Activated CD4-positive, alpha-beta T cell treated with anti-CD3 and anti-CD28 coated beads, Interleukin-2, amount 50 U/mL, for 24 hours (primary cell): Measurements from ENCODE around the gene MS4A2.
"Not testable (repeated sequence)": the region's sequence is repeated elsewhere in the genome, so short reads cannot be mapped to it uniquely, and the experiment has no call there.

Experiments
- DNase-seq, 2 donors: peaks; one replicate each; pipeline ENCODE4 v3.0.0-alpha.2; 2020; ENCODE audit warnings: low read depth in 1 of 2, low spot score in 1 of 2

Gene MS4A2

DNA sequence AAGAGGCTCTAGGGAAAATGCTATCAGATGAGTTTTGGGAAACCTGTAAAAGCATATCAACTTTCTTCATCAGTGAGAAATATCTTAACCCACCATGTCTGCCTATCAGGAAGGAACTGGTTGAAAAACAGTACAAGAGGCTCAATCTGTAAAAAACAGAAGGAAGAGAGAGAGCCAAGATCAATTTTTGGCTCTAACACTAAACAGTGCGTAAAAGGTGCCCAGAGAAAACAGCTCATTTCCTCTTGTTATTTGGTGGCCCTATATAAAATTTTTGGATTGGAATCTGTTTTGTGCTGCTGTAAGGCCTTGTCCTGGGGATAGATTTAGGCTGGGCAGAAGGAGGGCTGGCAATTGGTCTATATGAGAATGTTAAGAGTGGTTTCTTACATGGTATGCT, 12.1 kb downstream of the MS4A2 start:
- no peak for DNase-seq

- not testable (repeated sequence) for DNase-seq
Observed at GRCh38 chr11:60101368-60101767, 12.9 kb downstream of the MS4A2 start.

- not testable (repeated sequence) for DNase-seq
Observed at GRCh38 chr11:60104471-60105115, 16.1 kb downstream of the MS4A2 start.

DNA sequence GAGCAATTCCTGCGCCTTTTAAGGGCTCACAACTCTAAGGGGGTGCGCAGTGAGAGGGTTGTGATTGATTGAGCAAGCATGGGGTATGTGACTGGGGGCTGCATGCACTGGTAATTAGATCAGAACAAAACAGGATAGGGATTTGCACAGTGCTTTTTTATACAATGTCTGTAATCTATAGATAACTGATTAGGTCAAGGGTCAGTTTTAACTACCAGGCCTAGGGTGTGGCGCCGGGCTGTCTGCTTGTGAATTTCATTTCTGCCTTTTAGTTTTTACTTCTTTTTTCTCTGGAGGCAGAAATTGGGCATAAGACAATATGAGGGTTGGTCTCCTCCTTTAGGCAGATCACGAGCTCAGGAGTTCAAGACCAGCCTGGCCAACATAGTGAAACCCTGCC, 20.2 kb downstream of the MS4A2 start:
- not testable (repeated sequence) for DNase-seq

GRCh38 chr11:60111793-60112192, 23.3 kb downstream of the MS4A2 start:
- no peak for DNase-seq

GRCh38 chr11:60116996-60117790, 28.7 kb downstream of the MS4A2 start:
- no peak for DNase-seq

DNA sequence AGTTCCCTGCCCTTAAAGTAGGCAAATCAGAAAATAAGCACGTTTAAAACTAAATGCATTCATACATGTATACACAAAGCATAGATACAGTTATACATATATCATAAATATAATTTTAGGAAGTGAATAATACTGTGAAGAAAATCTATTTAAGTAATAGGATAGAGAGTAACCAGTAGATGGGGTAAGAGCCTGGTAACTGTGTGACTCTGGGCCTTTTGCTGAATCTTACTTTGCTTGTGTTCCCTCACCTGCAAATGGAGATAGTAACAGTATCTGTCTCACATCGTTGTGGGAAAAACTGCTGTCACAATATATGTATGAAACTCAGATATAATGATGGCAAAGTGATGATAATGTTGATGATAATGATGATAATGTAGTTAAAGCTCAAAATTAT, 29.9 kb downstream of the MS4A2 start:
- no peak for DNase-seq

- DNase-seq, result no peak
Observed at GRCh38 chr11:60119710-60120109, 31.2 kb downstream of the MS4A2 start.

- no peak for DNase-seq
Observed at GRCh38 chr11:60121264-60121663, 32.8 kb downstream of the MS4A2 start.

DNA sequence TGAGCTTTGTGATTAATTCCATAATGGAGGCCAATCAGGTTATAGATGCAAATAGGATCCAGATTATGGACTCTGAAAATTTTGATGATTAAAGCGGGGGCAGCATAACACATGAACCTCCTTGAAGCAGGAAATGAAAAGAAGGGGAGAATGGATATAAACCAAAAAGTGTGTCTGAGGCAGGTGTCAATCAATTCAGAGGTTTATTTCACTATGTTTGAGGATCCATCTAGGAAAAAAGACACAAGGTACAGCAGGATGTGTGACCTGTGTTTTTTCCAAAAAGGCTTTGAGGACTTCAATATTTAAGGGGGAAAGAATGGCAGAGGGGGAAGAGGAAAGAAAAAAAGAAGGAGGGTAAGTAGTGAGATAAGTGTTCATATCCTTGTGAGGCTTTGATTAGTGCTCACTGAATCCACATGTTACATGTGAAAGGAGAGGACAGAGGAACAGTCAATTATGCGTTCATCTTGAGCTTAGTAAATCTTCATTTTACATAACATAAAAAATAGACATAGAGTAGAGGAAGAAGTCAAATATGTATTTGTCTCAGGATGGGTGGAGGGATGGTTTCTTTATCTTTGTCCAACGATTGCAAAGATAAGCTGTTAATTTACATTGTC, 34.1 kb downstream of the MS4A2 start:
- DNase-seq, result no peak

- DNase-seq, result no peak
Observed at GRCh38 chr11:60124802-60125432, 36.5 kb downstream of the MS4A2 start.

- DNase-seq, result no peak
Observed at GRCh38 chr11:60125956-60126585, 37.6 kb downstream of the MS4A2 start.

DNA sequence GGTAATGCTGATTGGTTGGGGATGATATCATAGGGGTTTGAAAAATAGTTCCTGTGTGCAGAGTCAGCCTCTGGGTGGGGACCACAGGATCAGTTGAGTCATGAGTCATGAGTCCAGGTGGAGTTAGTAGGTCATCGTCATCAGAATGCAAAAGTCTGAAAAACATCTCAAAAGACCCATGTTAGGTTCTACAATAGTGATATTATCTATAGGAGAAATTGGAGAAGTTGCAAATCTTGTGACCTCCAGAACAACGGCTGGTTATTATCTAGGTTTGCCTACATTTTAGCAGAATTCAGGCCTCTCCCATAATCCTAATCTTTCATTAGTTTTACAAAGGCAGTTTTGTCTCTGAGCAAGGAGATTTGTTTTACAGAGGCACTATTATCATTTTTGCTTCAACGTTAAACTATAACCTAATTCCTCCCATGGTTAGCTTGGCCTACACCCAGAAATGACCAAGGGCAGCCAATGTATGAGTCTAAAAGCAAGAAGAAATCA, 38.9 kb downstream of the MS4A2 start:
- no peak for DNase-seq

DNA sequence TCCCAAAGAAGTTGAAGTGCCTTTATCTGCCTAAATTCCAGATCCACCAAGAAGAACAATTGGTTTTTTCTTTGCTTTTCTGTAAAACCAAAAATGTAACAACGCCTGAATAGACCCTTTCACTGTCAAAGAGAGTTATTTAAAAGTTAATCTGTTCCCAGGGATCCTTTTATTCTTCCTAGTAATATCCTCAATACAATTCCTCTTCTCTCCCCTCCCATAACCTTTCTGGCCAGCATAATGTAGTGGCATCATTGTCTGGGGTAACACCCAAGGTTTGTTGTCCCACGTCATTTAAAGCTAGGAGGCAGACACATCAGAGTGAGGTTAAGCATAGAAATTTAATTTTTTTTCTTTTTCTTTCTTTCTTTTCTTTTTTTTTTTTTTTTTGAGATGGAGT, 39.9 kb downstream of the MS4A2 start:
- DNase-seq, result no peak

DNA sequence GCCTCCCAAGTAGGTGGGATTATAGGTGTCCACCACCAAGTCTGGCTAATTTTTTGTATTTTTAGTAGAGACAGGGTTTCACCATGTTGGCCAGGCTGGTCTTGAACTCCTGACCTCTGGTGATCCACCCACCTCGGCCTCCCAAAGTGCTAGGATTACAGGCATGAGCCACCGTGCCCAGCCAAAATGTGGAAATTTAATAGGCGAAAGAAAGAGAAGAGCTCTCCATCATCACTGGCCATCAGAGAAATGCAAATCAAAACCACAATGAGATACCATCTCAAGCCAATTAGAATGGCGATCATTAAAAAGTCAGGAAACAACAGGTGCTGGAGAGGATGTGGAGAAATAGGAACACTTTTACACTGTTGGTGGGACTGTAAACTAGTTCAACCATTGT, 40.4 kb downstream of the MS4A2 start:
- DNase-seq, result not testable (repeated sequence)

DNA sequence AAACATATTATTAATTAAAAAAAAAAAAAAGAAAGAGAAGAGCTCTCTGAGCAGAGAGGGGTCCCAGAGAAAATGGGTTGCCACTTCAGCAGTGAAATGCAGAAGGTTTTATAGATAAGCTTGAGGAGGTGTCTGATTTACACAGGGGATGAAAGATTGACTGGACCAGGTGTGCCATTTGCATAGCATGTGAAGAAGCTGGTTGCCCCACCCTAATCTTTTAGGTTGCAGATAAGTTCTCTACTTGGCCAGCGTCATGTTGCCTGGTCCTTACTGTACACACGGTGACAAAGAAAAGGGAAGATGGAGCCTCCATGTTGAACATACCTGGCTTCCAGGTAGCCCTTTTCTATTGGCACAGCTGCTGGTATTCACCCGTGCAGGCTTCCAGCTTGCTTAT, 41.4 kb downstream of the MS4A2 start:
- DNase-seq, result no peak

GRCh38 chr11:60130496-60130895, 42.0 kb downstream of the MS4A2 start:
- DNase-seq, result no peak

GRCh38 chr11:60131912-60132311, 43.4 kb downstream of the MS4A2 start:
- no peak for DNase-seq

GRCh38 chr11:60133917-60134316, 45.5 kb downstream of the MS4A2 start:
- no peak for DNase-seq

DNA sequence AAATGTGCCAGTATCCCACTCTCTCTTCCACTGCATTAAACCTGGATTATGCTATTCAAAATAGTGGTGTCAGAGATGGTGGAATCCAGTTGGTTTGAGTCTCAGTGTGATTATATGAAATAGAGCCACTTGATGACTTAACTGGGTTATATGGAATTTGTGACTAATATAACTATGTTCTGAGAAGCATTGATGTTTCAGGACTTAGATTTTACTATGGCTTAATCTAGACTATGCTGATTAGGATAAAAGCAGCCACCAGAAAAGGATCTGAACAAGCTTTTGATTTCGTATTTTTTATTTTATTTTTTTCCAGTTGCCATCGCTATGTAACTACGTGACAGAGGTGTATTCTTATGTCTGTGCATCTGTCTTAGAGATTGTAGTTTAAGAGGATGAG, 55.3 kb downstream of the MS4A2 start:
- no peak for DNase-seq

DNA sequence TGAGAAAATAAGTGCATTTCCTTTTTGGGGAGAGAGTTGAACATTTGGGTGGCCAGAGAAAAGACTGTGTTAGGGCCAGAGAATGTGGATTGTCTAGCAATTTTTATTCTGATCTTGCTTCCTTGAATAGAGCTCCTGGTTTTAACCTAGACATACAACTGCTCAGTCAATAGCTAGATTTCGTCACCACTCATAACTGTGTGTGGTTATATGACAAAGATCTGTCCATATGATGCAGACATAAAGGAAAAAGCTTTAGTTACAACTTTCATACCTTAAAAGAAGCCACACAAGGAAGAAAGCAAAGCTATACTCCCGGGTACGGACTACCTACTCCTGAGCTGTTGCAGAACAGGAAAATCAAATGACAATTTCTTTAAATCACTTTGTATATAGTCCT, 57.2 kb downstream of the MS4A2 start:
- no peak for DNase-seq
